ENCODE measurements around the gene BCDIN3D.
"Not testable (repeated sequence)": the region's sequence is repeated elsewhere in the genome, so short reads cannot be mapped to it uniquely, and the experiment has no call there.

The BCDIN3D gene

DNA sequence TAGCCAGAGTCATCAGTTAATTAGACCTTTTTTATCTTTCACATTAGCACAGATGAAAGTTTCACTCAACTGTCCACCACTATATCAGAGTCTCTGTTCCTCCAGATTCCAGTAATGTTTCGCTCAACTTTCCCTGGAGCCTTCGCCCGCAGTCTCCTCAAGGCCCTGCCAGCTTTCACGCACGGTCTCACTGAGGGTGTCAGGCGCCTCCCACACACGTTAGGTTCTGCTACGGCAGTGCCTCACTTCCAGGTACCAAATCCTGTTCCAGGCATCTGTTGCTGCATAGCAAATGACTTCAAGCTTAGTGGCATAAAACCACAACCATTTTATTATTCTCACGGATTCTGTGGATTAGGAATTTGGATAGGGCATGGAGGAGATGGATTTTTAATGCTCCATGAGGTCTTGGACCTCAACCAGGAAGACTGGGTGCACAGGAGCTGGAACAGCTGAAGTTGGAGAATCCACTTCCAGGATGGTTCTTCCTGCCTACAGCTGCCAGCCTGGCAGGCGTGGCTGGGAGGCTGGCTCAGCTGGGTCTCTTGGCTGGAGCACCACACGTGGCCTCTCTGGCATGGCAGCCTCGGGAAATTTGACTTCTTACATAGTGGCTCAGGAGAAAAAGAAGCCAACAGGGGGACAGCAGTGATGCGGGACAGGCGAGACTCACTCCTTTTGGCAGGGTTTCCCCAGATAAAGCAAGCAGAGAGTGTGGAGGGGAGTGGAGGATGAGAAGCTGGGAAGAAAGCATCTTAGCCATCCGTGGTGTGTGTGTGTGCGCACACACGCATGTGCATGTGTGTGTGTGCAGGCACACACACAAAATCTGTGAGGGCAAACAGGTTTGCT, 21.3 kb upstream of the BCDIN3D start:
- in situ Hi-C loops (cut with MboI; ENCODE audit: low sequenced_read_pairs), result no loop called here

DNA sequence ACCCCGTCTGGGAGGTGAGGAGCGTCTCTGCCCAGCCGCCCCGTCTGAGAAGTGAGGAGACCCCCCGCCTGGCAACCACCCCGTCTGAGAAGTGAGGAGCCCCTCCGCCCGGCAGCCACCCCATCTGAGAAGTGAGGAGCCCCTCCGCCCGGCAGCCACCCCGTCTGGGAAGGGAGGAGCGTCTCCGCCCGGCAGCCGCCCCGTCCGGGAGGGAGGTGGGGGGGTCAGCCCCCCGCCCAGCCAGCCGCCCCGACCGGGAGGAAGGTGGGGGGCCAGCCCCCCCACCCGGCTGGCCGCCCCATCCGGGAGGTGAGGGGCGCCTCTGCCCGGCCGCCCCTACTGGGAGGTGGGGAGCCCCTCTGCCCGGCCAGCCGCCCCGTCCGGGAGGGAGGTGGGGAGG, 18.0 kb upstream of the BCDIN3D start:
- in situ Hi-C loops (cut with MboI; ENCODE audit: low sequenced_read_pairs), result not testable (repeated sequence)

DNA sequence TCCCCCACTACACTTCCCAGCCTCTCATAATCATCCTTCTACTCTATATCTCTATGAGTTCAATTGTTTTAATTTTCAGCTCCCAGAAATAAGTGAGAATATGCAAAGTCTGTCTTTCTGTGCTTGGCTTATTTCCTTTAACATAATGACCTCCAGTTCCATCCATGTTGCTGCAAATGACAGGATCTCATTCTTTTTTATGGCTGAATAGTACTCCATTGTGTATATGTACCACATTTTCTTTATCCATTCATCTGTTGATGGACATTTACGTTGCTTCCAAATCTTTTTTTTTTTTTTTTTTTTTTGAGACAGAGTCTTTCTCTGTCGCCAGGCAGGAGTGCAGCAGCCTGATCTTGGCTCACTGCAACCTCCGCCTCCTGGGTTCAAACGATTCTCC, 13.0 kb upstream of the BCDIN3D start:
- in situ Hi-C loops (cut with MboI; ENCODE audit: low sequenced_read_pairs), result not testable (repeated sequence)

DNA sequence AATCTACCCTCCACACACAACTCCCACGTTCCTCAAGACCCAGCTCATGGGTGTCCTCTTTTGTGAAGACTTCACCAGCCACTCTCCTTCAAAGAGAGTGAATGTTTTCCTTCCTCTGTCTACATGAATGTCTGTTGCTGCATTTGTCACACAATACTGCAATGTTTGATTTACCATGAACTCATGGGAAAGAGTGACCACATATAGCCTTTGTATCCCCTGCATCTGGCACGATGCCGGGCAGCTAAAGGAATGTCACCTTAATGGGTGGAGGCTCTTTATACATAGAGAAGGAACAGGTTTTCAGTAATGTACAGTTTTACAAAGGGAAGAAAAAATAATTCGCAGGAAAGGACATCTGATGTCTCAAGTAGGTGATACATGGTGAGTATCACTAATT, 12.1 kb upstream of the BCDIN3D start:
- in situ Hi-C loops (cut with MboI; ENCODE audit: low sequenced_read_pairs), result no loop called here

DNA sequence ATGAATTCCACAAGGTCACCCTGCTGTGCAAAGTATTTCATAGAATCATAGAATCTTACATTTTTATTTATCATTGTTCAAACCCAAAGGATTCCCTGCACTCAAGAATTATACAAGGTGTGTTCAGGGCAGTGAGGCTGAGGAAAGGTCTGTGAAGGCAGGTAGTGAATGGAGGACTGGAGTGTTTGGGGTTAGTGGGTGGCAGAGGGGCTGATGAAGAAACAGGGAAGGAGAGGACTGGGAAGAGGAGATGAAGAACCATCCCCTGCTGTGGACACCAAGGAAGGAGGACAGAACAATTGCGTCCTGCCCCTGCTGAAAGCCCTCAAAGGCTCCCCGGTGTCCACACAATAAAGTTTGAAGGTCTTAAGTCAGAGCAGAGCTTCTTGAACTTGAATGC, 10.8 kb upstream of the BCDIN3D start:
- in situ Hi-C loops (cut with MboI; ENCODE audit: low sequenced_read_pairs), result no loop called here

DNA sequence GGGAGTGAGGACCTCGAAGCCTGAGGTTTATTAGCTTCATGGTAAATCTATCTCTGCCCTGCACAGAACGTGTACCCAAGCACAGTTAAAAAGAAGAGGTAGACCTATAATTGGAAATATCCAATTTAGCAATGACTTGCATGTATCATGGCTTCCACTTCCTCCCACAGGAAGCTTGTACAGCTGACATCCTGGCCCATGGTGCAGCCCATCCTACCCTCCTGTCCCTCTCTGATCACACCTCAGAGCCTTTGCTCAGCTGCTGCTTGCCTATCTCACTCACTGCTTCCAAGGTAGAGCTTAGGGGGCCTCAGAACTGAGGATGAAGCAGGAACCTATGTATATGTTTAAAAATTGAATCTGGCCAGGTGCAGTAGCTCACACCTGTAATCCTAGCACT, 4.3 kb upstream of the BCDIN3D start:
- in situ Hi-C loops (cut with MboI; ENCODE audit: low sequenced_read_pairs), result no loop called here

DNA sequence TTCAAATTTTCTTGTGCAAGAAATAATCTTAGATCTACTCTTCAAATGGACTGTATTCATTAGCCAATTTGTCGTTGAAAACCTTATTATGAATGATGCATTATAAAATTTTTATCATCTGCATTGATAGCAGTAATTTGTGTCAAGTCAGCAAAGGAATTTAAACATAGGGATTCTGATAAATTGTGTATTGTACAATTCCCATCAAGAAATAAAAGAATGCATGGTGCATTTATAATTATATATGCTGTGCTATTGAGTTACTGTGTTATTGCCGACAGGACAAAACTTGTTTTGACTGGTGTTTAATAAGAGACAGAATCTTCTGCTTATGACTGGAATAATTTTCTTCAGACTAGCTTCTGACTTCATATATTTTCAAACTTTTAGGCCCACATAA, 3.1 kb upstream of the BCDIN3D start:
- in situ Hi-C loops (cut with MboI; ENCODE audit: low sequenced_read_pairs), result no loop called here

DNA sequence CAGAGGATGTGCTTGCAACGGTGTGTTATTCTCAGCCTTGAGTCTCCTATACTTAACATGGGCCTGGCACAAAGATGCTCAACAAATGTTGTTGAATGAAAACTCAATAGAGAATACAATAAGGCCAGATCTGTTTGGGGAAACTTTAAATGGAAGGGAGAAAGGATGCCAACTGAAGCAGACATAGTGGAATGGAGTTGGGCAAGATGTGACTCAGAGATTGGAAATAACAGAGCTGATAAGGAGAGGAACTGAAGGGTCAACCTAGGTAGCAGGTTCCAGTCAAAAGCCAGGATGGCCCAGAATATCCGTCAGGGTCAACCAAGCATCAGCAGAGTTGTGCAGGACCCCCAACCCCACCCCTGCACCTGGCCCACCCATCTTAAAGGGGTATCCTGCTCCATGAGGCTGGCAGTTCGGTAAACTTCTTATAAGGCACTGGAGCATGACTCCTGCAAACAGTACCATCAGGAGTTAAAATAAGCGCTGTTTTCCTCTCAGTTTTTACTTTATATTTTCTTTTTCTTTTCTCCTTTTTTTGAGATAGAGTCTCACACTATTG, 1.1 kb upstream of the BCDIN3D start:
- in situ Hi-C loops (cut with MboI; ENCODE audit: low sequenced_read_pairs), result no loop called here

DNA sequence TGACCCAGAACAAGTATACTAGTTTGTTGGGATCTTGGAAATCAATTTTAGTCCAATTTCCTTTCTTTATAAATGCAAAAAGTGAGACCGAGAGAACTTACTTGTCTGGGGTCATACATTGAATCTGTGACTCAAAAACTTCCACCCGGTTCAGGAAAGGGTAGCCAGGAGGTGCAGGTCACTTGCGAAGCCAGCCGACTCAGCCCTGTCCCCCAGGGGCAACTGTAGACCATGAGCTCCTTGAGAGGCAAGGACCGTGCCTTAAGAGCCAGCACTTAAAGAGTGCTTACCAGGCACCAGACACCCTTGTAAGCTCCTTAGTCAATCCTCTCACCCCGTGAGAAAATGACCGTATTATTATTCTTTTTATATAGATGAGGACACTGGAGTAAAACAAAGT, 505 bp upstream of the BCDIN3D start:
- in situ Hi-C loops (cut with MboI; ENCODE audit: low sequenced_read_pairs), result no loop called here

DNA sequence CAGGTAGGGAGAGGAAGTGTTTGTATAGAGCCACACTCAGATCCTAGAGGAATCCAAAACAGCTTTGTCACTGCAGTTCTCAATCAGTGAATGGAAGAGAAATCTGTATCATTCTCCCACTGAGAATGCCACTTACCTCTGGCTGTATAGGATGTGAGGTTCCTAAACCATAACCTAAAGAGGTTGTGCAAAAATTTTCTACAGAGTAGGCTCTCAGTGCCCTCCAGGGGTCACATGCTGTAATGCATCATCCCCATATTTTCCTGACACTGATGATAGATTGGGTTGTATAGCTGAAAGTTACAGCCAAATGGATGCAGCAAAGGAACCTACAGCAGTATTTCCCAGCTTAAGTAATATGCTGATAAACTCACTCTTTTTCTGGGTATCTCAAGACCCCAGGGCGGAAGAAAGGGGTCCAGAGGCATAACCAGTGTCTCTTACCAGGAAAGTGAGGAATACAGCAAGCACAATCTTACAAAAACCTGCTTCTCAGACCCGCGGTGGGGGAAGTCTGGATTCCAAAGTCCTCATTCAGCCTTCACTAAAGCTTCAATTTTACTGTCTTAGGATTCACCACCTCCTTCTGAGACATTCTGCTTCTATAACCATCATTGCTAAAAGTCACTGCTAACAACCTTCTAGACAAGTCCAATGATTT, 3.8 kb downstream of the BCDIN3D start:
- in situ Hi-C loops (cut with MboI; ENCODE audit: low sequenced_read_pairs), result loop anchor here (5.0 kb wide), 1 partner anchor 62 kb away; no protein-coding TSS in a partner anchor

DNA sequence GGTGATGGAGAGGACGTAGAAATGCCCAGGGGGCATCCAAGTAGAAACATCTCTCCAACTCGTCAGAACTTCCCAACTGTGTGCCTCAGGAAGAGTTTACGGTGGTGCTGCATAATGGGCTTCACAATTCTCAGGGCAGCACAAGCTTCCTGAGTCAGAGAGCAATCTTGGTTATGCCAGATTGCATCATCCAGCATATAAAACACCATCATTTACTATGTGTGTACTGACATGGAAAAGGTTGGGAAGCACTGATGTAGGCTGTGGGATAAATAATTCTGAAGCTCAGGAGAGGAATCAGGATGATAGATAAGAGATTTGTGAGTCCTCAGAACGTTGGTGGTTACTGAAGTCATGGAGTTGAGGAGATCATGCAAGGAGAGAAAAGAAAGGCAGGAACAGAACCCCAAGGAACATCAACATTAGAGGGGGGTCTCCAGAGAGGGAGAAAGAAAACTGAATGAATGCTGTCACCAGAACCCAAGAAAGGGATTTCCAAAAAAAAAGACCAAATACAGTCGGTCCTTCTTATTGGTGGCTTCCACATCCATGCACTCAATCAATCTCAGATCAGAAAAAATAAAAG, 10.0 kb downstream of the BCDIN3D start:
- in situ Hi-C loops (cut with MboI; ENCODE audit: low sequenced_read_pairs), result no loop called here

DNA sequence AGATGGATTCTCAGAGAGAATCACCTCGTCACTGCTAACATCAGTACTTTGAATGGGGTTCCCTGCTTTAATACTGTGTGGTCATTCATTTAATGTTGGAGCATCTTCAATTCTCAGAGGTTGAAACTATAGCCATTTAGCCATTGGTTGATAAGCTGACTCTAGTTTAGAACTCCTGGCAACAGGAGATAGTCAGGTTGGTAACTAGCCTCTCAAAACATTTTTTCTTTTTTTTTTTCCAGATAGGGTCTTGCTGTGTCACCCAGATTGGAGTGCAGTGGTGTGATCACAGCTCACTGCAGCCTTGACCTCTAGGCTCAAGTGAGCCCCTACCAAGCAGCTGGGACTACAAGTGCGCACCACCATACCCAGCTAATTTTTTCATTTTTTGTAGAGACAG, 11.2 kb downstream of the BCDIN3D start:
- in situ Hi-C loops (cut with MboI; ENCODE audit: low sequenced_read_pairs), result no loop called here

DNA sequence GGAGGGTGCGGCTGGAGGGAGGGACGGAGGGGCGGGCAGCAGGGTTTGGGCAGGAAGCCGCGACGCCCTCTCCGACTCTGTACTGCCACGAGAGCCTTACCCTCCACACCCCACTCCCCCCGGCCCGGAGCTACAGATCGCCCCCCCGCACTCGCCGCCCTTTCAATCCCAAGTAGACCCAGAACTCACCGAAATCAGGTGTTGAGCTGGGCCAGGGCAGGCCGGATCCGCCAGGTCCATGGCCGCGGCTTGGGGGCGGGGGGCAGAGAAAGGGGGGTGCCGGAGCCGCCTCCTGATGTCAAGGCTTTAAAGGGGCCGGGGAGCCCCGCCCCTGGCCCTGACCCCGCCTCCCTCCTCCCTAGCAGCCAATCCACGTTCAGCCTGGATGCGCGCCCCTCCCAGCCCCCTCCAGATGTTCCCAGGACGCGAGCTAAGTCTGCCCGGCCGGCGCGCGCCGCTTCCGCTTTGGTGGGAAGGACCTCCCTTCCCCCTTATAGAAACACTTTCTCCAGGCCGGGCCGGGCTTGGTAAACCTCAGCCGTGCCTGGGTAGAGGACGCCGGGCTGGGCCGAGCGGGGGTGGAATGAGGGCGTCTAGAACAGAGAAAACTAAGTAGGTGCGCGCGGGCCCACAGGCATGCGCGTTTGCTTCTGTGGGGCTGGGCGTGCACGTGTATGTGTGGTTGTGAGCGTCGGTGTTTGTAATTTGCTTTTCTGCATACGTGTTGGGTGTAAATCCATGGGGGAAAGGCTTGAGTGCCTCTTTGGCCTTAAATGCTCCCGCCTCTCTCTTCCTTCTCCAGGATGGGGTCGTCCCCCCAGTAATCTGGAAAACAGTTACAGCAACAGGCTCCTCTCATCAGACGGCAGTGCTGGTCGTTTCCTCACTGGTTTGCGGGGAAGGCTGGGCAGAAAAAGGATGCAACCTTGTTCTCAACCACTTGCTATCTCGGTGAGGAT, 14.5 kb downstream of the BCDIN3D start, which contains the start of gene NCKAP5L:
TSS of gene NCKAP5L (minus strand) at position 281 of the 959 bp plus-strand sequence. CDS start 24,369 bp downstream, outside the sequence.
- in situ Hi-C loops (cut with MboI; ENCODE audit: low sequenced_read_pairs), result no loop called here

DNA sequence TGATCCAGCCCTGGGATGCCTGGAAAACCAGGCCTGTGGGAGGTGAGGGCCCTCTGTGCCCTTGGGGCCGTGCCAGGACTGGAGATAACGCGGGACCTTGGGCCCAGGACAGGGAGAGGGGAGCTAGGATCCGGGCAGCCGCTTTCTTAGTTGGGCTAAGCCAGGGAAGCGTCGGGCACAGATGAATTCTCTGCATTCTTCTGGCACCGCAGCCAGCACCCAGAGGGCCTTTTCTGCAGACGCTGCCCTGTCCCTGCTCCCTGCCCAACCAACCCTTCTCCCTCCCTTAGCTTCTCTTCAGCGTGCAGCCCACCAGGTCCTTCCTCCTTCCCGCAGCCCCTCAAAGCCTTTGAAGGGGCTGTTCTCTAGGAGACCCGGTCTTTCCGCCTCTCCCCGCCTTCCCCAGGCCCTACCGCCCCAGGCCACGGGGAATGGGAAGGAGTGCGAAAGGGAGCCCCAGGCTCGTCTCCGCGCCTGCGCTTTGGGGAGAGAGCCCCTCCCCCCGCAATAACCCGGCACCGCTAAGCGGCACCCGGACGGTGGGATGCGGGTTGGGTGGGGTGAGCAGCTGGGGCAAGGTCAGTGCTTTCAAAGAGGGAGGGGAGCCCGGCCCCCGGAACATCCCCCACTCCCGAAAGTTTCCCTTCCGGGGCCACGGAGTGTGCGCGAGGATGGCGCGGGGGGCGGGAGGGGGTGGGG, 15.4 kb downstream of the BCDIN3D start:
- in situ Hi-C loops (cut with MboI; ENCODE audit: low sequenced_read_pairs), result no loop called here

DNA sequence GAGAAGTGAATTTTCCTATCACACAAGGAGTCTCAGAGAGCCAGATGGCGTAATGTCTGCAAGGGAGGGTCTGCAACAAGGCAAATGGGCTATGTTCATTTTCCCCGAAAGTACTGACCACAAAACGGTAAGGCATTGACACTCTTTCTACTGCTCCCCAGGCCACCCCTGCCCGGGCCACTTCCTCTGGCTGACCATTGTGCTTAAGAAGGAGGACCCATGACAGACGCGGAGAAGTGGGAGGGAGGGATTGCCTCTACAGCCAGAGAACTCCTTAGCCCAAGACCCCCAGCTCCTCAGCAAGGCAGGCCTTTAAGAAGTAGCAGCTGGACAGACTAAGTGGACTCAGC, 15.9 kb downstream of the BCDIN3D start:
- in situ Hi-C loops (cut with MboI; ENCODE audit: low sequenced_read_pairs), result no loop called here

DNA sequence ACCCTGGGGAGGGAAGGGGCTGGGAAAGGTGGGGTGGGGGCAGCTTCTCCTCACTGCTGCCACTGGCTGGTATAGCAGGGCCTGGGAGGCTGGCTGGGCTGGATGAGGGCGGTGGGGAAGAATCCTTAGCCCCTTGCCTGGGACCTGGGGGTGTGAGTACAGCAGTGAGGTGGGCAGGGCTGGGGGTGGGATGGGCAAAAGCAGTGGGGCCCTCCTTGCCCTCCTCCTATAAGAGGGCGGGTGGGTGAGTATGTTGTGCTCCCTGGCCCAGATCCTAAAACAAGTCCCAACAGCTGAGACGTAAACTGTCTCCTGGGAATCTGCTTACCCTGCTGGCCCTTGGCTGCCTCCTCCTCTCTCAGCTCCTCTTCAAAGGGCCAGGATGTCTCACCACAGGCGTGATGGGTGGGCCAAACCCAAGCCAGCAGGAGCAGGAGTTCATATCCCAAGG, 16.9 kb downstream of the BCDIN3D start:
- in situ Hi-C loops (cut with MboI; ENCODE audit: low sequenced_read_pairs), result no loop called here

DNA sequence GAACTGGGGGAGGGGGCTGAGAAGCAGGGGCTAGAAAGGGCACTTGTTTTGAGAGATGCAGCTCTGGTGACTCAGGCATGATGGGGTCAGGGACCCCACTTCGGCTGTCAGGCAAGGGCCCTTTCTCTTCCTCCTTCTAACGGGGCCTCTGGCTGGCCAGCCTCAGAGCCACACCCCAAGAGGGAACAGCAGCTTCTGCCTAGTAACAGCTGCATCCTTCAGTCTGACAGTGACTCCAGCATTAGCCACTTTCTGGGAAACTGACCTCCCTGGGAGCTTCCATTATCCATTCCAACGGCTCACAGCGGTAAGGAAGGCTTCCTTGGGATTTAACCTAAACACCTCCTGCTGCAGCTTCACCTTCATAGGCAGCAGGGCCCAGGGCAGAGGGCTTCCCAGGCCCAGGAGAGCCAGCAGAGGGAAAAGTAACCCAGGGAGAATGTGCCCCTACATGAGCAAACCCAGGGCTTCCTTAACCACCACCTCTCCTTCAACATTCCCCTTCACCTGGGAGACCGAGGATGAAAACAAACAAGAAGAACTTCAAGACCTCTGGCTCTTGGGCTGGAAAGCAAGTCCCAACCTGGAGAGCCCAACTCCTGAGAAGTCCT, 17.4 kb downstream of the BCDIN3D start:
- in situ Hi-C loops (cut with MboI; ENCODE audit: low sequenced_read_pairs), result no loop called here

DNA sequence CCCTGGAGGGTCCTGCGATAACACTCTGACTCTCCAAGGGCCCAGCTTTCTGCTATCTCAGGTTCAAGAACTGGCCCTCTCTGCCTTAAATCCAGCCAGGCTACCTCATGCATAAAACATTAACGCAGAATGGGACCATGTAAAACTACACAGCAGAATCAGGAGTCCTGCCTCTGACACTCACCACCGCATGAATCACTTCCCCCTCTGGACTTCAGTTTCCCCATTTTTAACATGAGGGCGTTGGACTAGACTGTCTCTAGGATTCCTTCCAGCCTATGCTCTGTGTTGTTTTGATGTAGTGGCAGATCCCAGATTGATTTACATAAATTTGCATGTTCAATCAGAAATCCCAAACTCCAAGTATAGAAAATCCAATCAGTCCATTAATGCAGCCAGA, 18.0 kb downstream of the BCDIN3D start:
- in situ Hi-C loops (cut with MboI; ENCODE audit: low sequenced_read_pairs), result no loop called here

DNA sequence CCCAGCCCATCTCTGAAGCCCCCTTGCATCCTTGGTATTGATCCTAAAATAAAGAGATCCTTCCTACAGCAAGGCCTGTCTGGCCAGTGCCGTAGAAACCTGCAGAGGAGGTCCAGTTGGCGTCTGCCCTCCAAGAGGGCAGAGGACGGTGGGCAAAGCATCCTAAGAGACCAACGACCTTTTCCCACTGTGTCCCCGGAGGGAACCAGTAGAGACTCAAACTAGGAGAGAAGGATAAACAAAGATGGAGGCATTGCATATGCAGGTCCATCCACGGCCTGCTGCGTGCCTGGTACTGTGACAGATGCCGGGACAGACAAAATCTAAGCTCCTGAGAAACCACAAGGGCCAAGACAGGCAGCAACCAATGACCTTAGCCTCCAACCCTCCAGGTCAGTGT, 18.5 kb downstream of the BCDIN3D start:
- in situ Hi-C loops (cut with MboI; ENCODE audit: low sequenced_read_pairs), result no loop called here

All from HL-60/S4 (cell line).